B cell (primary cell): ENCODE results near the gene IGFN1. TPM values are rescaled to one million over a fixed set of nuclear protein-coding genes. Genes with fewer than 3 reads are reported as not detected.

ENCODE experiments used
- ATAC-seq: fragments of 200-7000 bp; cut with Tn5 transposase; one replicate; pipeline ENCODE4 v1.10.0; 2021; ENCODE audit warnings: low read depth, mild to moderate bottlenecking, moderate number of reproducible peaks, moderate library complexity
- CTCF ChIA-PET: fragments of 350-600 bp; sonication (Branson Sonifier 250); formaldehyde crosslinking; loops from one replicate; lab custom pipeline; 2021; ENCODE audit warnings: antibody characterized with exemption, inconsistent platforms; lab: Charles Lee
- POLR2A ChIA-PET: fragments of 350-600 bp; sonication (Branson Sonifier 250); formaldehyde crosslinking; loops from one replicate; lab custom pipeline; 2021; ENCODE audit warnings: antibody characterized with exemption; lab: Charles Lee
- DNase-seq: peaks from one replicate; pipeline ENCODE4 v3.0.0; 2013
- H2AFZ ChIP-seq: 2 replicates; pipeline ENCODE4 v1.6.1; 2012; ENCODE audit warnings: mild to moderate bottlenecking, low read depth, low read length; ENCODE audit not compliant: insufficient read depth, poor library complexity, severe bottlenecking
- H3K27ac ChIP-seq, 2 donors: 1 replicate in 1 of 2; 2 replicates in 1 of 2; pipeline ENCODE4 v1.5.1; 2012 to 2013; ENCODE audit warnings: low read length in 2 of 2, mild to moderate bottlenecking in 2 of 2, moderate library complexity in 1 of 2
- H3K27me3 ChIP-seq, 4 experiments: fragments of 200-600 bp in 1 of 4; sonication (generic) in 1 of 4; replicated peaks in 1 of 4; 1 replicate in 2 of 4; 2 replicates in 2 of 4; pipeline versions ENCODE4 v1.6.1 to v1.7.0; 2013 to 2016; ENCODE audit warnings: low read length in 3 of 4, mild to moderate bottlenecking in 2 of 4, mixed read lengths in 1 of 4, moderate library complexity in 1 of 4; ENCODE audit not compliant: insufficient read depth in 4 of 4, control insufficient read depth in 3 of 4; ENCODE audit errors: control extremely low read depth in 1 of 4
- H3K36me3 ChIP-seq, 2 experiments: replicated peaks in 1 of 2; 1 replicate in 1 of 2; 2 replicates in 1 of 2; pipeline versions ENCODE4 v1.6.1 to v1.7.1; 2013; ENCODE audit warnings: low read length in 1 of 2; ENCODE audit not compliant: insufficient read depth in 2 of 2, control insufficient read depth in 1 of 2; ENCODE audit errors: control extremely low read depth in 1 of 2, extremely low read depth in 1 of 2
- H3K4me1 ChIP-seq, 2 donors: fragments of 200-600 bp in 1 of 2; sonication (generic) in 1 of 2; 1 replicate in 1 of 2; 2 replicates in 1 of 2; pipeline versions ENCODE4 v1.5.1 to v1.6.1; 2013 to 2017; ENCODE audit warnings: low read length in 2 of 2; ENCODE audit not compliant: control insufficient read depth in 2 of 2, insufficient read depth in 2 of 2
- H3K4me2 ChIP-seq: replicated peaks from 2 replicates; pipeline ENCODE3; 2012; ENCODE audit warnings: mild to moderate bottlenecking, low read depth, low read length; ENCODE audit not compliant: poor library complexity, severe bottlenecking
- H3K4me3 ChIP-seq, 5 experiments: fragments of 200-600 bp in 1 of 5; sonication (generic) in 1 of 5; 1 replicate in 3 of 5; 2 replicates in 2 of 5; pipeline versions ENCODE4 v1.5.1 to v1.7.0; 2011 to 2016; ENCODE audit warnings: low read length in 4 of 5, mild to moderate bottlenecking in 4 of 5, low read depth in 2 of 5, control low read depth in 1 of 5, moderate library complexity in 1 of 5; ENCODE audit not compliant: insufficient read depth in 1 of 5; ENCODE audit errors: control extremely low read depth in 1 of 5, extremely low read depth in 1 of 5
- H3K79me2 ChIP-seq: fragments of 200-600 bp; sonication (generic); one replicate; pipeline ENCODE4 v1.6.0; 2016; ENCODE audit warnings: low read length; ENCODE audit not compliant: control insufficient read depth, insufficient read depth
- H3K9ac ChIP-seq: fragments of 200-600 bp; sonication (generic); 2 replicates; pipeline ENCODE4 v1.6.1; 2017; ENCODE audit warnings: mild to moderate bottlenecking, low read length, moderate library complexity
- H3K9me3 ChIP-seq, 3 donors: one replicate each; pipeline versions ENCODE4 v1.6.1 to v1.7.1; 2013; ENCODE audit warnings: low read length in 2 of 3; ENCODE audit not compliant: control insufficient read depth in 2 of 3, insufficient read depth in 1 of 3; ENCODE audit errors: control extremely low read depth in 1 of 3
- H4K20me1 ChIP-seq: 2 replicates; pipeline ENCODE4 v1.6.0; 2012; ENCODE audit warnings: mild to moderate bottlenecking, low read length; ENCODE audit not compliant: insufficient read depth, control insufficient read depth, poor library complexity, severe bottlenecking
- H3K27ac Mint-ChIP-seq: one replicate; pipeline ENCODE4 v1.8.0; 2021; ENCODE audit warnings: mixed read lengths
- H3K27me3 Mint-ChIP-seq: one replicate; pipeline ENCODE4 v1.8.0; 2021; ENCODE audit warnings: mixed read lengths
- H3K4me1 Mint-ChIP-seq: one replicate; pipeline ENCODE4 v1.8.0; 2021; ENCODE audit warnings: mixed read lengths
- H3K4me3 Mint-ChIP-seq: one replicate; pipeline ENCODE4 v1.8.0; 2021; ENCODE audit warnings: mixed read lengths
- H3K9me3 Mint-ChIP-seq: one replicate; pipeline ENCODE4 v1.8.0; 2022; ENCODE audit warnings: mixed read lengths; ENCODE audit not compliant: insufficient read depth
- CTCF ChIP-seq: fragments of 200-600 bp; IDR thresholded peaks from one replicate; pipeline ENCODE4 v1.8.0; 2022; ENCODE audit warnings: antibody characterized with exemption, mild to moderate bottlenecking
- EZH2 ChIP-seq: IDR thresholded peaks from 2 replicates; pipeline ENCODE4 v1.6.1; 2012; ENCODE audit warnings: borderline replicate concordance, low read depth, mild to moderate bottlenecking, moderate library complexity, low read length; ENCODE audit not compliant: insufficient read depth, poor library complexity, severe bottlenecking
- WGBS: methylation state at CpG from one replicate; pipeline ENCODE4 v1.1.5; 2013; ENCODE audit warnings: missing lambda C conversion rate; ENCODE audit not compliant: insufficient coverage; 5-methylcytosine and 5-hydroxymethylcytosine counted together
- intact Hi-C: fragments of 100-400 bp; cut with micrococcal nuclease; formaldehyde crosslinking; loops from one replicate; pipeline ENCODE4 v1.10.0; 2022
- polyA plus RNA-seq: library from polyadenylated mRNA; depleted of rRNA; stranded (reverse); fragments of >200 nt; gene quantifications from 2 replicates; pipeline ENCODE4 v1.2.3, GENCODE V29; 2012
- total RNA-seq, 2 donors: library from RNA; stranded (reverse); fragments of 120-200 nt in 1 of 2; gene quantifications; 1 replicate in 1 of 2; 2 replicates in 1 of 2; pipeline versions ENCODE4 v1.2.3 to v1.2.4, GENCODE V29; 2013 to 2022

Gene IGFN1
- total and polyA plus RNA-seq, 2 donors (not counting 1 experiment from before 2014, with no cell fraction given) = not detected

- no peak for ATAC-seq
- Histone ChIP-seq H3K9me3 (no peaks in the 10 kb centered on the region), H4K20me1 (no peaks in the 10 kb centered on the region), H3K4me2 (no peak overlapping the region), H3K36me3 (no peaks in the 10 kb centered on the region), H3K79me2 (no peaks in the 10 kb centered on the region), H3K27me3 (peaks cover 0 to 7% (median 0%) of the 10 kb centered on the region in 4 experiments), H3K27ac (no peak overlapping the region), H3K4me3 (no peak overlapping the region), H2AFZ (no peak overlapping the region), H3K4me1 (no peaks in the 10 kb centered on the region), H3K9ac (no peak overlapping the region)
- H3K27me3 Mint-ChIP-seq = peaks cover 11% of the 10 kb centered on the region
- no peak for DNase-seq
- ChIA-PET CTCF (no interaction called here), POLR2A (no interaction called here)
- no peaks in the 10 kb centered on the region for H3K9me3 Mint-ChIP-seq
- WGBS = 72% methylated on average over 10 of the region's 11 CpGs
- H3K27ac Mint-ChIP-seq = no peak overlapping the region
- intact Hi-C loops = no loop called here
- no peaks in the 10 kb centered on the region for H3K4me1 Mint-ChIP-seq
- H3K4me3 Mint-ChIP-seq = no peak overlapping the region
- TF ChIP-seq CTCF = no peak
- no peak for TF ChIP-seq EZH2
Measured at GRCh38 chr1:201251851-201252430, 61.3 kb downstream of the IGFN1 start.

GRCh38 chr1:201252944-201253371 lies 62.3 kb downstream of the IGFN1 start:
- H3K79me2 ChIP-seq = no peaks in the 10 kb centered on the region
- H3K9ac ChIP-seq = no peak overlapping the region
- intact Hi-C loops = no loop called here
- ATAC-seq = no peak
- H3K27me3 ChIP-seq = peaks cover 0 to 7% (median 0%) of the 10 kb centered on the region in 4 experiments
- no peak for TF ChIP-seq EZH2
- TF ChIP-seq CTCF = no peak
- H3K4me2 ChIP-seq = no peak overlapping the region
- Mint-ChIP-seq H3K27ac (no peak overlapping the region), H3K4me3 (no peak overlapping the region), H3K4me1 (no peaks in the 10 kb centered on the region), H3K9me3 (no peaks in the 10 kb centered on the region), H3K27me3 (peaks cover 11% of the 10 kb centered on the region)
- no peaks in the 10 kb centered on the region for H3K36me3 ChIP-seq
- no peak for DNase-seq
- no peaks in the 10 kb centered on the region for H3K4me1 ChIP-seq
- 85% methylated on average over 3 of the region's 6 CpGs for WGBS
- H4K20me1 ChIP-seq = no peaks in the 10 kb centered on the region
- no peaks in the 10 kb centered on the region for H3K9me3 ChIP-seq
- ChIA-PET POLR2A (no interaction called here), CTCF (no interaction called here)
- no peak overlapping the region for H3K27ac ChIP-seq
- H2AFZ ChIP-seq = no peak overlapping the region
- no peak overlapping the region for H3K4me3 ChIP-seq
